ENCODE data around the gene SH3D19. TPM values are rescaled to one million over a fixed set of nuclear protein-coding genes. Genes with fewer than 3 reads are reported as not detected.
"Not testable (repeated sequence)": the region's sequence is repeated elsewhere in the genome, so short reads cannot be mapped to it uniquely, and the experiment has no call there.

SH3D19 gene
- total RNA-seq, 1 donor, result not detected

GRCh38 chr4:151322161-151322560 lies 3.2 kb downstream of the SH3D19 start:
- DNase-seq (ENCODE audit: low read depth in 2 of 3, low spot score in 2 of 3), result not testable (repeated sequence)

- DNase-seq (ENCODE audit: low read depth in 2 of 3, low spot score in 2 of 3), result no peak
These were observed 3.8 kb downstream of the SH3D19 start for GRCh38 chr4:151321586-151321985.

DNA sequence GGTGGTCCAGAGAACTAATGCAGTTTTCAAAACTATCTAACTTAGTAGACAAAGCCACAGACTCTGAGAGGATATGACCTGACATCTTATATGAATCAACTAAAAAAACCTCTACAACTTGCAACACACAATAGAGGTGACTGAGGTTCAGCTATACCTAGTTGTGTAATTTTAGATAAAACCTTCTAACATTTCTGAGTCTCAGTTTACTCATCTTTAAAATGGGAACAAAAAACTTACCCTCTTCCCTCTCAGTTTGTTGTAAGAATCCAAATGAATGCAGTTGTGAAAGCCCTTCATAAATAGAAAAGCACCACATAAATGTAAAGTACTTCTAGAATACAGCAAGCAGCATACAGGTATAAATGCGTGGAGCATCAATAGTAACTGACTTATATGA lies 5.9 kb downstream of the SH3D19 start:
- no peak for DNase-seq (ENCODE audit: low read depth in 2 of 3, low spot score in 2 of 3)

DNA sequence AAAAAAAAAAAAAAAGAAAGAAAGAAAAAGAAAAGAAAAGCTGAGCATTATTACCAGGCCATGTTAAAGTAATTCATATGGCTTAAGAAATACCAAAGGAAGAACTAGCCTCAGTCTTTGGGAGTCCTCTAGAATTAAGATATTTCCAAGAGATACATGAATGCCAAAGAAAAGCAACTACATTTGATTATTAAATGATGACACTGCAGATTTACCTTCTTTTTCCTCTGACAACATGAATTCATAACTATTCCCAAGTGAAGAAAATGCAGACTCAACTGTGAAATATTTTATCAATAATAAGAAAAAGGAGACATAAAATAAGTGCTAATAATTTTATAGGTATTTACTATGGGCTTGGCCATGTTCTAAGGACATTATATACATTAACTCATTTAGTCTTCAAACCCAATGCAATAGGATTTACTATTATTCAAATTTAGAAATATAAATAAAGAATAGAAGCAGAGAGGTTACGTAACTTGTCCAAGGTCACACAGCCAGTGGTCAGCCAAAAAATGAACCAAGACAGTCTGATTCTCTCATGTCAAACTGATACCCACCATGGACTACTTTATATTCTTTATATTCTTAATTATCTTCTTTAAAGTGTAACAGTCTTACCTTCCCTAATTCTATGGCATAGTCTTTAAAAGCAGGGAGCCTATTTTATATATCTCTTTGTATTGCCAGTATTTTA lies 6.9 kb downstream of the SH3D19 start:
- DNase-seq (ENCODE audit: low read depth in 2 of 3, low spot score in 2 of 3), result no peak

DNA sequence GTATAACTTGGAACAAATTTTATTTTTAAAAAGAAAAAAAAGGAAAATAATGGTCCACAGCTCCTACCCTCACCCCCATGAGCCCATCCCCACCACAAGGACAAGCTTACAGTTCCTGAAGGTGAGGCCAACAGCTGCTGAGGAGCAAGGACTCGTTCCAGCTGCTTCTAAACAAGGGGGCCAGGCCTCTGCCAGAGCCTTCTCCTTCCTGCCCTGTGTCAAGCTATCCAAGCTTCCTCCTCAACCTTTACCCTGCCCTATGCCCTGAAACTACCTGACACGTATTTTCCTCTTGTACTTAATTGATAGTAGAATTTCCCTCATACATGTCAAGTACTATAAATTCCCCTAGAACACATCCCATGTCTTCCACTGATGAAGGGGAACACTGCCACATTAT lies 8.8 kb downstream of the SH3D19 start:
- no peak for DNase-seq (ENCODE audit: low read depth in 2 of 3, low spot score in 2 of 3)

- DNase-seq (ENCODE audit: low read depth in 2 of 3, low spot score in 2 of 3), result no peak
These were observed 10.1 kb downstream of the SH3D19 start for GRCh38 chr4:151315212-151315886.

DNA sequence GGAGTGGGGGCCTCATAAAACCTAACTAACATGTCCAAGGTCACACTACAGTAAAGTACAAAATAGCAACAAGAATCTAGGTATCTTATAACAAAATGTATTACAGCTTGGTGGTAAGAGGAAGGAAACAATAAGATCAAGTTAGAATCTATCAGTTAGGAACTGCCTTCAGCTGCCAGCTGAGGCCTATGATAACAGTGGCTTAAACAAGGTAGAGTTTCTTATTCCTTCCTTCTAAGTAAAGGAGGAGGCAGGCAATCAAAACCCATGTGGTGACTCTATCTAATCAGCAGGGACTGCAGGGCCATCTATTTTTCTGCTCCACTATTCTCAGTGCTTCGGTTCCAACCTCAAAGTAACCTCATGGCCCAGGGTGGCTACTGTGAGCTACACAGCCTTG lies 10.9 kb downstream of the SH3D19 start:
- peak in 1 of 3 donors; percentile 6 for DNase-seq (ENCODE audit: low read depth in 2 of 3, low spot score in 2 of 3)

- no peak for DNase-seq (ENCODE audit: low read depth in 2 of 3, low spot score in 2 of 3)
These were observed 11.4 kb downstream of the SH3D19 start for GRCh38 chr4:151314010-151314355.

DNA sequence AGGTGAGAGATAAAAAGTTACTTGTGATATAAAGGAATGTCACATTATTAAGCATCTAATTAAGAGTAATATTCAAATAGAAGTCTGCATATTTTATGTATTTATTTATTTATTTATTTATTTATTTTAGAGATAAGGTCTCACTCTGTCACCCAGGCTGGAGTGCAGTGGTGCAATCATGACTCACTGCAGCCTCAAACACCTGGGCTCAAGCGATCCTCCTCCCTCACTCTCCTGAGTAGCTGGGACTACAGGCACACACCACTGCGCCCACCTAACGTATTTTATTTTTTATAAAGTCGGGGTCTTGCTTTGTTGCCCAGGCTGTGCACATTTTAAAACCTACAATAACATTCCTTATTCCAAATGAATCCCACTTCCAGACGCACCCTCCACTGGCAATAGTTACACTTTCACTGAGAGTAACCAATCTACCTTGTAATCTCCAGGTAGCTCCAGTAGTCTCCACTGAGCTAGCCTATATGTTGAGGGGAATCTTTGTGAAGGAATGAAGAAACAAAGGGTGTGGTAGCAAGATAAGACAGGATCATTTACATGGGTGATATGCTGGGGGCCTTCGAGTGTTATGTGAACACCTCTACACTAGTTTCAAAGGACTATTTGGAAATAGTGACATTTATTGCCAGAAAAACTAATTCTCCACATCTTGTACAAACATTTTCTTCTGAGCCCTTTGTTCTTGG lies 11.9 kb downstream of the SH3D19 start:
- DNase-seq (ENCODE audit: low read depth in 2 of 3, low spot score in 2 of 3), result no peak

DNA sequence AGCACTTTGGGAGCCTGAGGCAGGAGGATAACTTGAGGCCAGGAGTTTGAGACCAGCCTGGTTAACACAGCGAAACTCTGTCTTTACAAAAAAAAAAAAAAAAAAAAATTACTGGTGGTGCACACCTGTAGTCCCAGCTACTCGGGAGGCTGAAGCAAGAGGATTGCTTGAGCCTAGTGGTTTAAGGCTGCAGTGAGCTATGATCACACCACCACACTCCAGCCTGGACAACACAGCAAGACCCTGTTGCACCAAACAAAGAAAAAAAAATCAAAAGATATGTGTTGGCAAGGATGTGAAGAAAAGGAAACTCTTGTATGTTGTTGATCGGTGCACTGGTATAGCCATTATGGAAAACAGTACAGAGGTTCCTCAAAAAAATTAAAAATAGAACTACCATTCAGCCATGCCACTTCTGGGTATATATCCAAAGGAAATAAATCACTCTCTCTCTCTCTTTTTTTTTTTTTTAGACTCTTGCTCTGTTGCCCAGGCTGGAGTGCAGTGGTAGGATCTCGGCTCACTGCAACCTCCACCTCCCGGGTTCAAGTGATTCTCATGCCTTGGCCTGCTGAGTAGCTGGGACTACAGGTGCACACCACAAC lies 15.2 kb downstream of the SH3D19 start:
- no peak for DNase-seq (ENCODE audit: low read depth in 2 of 3, low spot score in 2 of 3)

DNA sequence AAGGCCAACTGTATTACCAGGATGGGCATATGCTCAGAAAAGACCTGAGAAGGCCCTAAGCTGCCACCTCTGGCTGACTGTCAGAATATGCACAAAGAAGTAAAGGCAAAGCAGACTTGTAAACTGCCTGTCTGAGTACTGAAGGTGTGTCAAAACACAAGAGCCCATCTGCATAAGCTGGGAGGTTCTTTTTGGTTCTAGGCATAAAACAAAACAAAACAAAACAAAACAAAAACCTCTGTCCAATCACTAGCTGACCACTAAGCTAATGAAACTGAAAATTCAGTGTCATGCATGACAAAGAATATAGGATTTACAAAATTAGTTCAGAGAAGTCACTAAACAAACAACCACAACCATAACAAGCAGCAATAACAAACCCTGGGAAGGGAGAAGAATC lies 20.6 kb downstream of the SH3D19 start:
- DNase-seq (ENCODE audit: low read depth in 2 of 3, low spot score in 2 of 3), result no peak

DNA sequence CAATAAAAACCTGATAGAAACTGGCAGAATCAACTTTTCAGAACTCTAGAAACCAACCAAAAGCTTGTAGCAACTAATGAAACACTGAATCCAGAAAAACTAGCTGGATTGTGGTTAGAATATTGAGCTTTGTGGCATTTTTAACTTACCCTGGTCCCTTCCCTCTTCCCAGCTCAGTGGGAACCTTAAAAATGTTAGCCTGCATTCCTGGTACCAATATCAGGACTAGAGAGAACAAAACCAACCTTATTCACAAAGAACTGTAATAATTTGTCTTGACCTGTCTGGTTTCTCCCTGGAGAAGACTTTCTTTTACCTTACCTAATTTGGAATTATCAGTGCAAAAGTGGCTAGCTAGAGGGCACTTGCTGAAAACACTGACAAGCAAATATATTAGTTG lies 21.2 kb downstream of the SH3D19 start:
- no peak for DNase-seq (ENCODE audit: low read depth in 2 of 3, low spot score in 2 of 3)

DNA sequence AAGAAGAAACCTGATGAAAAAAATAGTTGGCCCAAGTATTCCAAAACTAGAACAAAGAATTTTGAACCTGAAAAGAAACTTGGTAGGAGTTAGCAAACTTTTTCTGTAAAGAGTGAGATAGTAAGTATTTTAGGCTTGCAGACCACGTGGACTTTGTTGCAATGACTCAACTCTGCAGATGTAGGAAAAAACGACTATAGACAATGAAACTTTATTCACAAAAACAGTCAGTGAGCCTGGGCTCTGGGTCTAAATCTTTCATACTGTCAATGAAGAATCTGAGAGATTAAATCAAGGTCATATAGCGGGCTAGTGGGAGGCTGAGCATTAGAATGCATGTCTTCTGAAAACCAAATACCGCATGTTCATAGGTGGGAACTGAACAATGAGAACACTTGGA lies 23.0 kb downstream of the SH3D19 start:
- no peak for DNase-seq (ENCODE audit: low read depth in 2 of 3, low spot score in 2 of 3)

GRCh38 chr4:151297170-151297569 lies 28.2 kb downstream of the SH3D19 start:
- no peak for DNase-seq (ENCODE audit: low read depth in 2 of 3, low spot score in 2 of 3)

DNA sequence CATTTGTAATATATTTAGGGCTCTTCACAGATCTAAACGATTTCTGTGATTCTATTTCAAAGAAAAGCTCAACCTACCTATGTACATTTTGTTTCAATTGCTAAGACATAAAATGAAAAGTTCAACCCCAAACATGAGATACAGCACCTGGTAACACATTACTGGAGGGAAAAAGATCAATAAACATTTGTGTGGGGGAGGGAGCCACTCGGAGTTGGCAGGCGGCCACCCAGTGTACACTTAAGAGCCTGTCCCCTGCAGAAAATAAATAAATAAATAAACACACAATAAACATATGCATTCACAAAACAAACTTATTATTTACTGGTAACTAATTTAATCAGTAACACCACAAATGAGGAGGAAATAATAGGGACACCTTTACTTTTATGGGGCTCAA lies 29.2 kb downstream of the SH3D19 start:
- DNase-seq (ENCODE audit: low read depth in 2 of 3, low spot score in 2 of 3), result no peak

DNA sequence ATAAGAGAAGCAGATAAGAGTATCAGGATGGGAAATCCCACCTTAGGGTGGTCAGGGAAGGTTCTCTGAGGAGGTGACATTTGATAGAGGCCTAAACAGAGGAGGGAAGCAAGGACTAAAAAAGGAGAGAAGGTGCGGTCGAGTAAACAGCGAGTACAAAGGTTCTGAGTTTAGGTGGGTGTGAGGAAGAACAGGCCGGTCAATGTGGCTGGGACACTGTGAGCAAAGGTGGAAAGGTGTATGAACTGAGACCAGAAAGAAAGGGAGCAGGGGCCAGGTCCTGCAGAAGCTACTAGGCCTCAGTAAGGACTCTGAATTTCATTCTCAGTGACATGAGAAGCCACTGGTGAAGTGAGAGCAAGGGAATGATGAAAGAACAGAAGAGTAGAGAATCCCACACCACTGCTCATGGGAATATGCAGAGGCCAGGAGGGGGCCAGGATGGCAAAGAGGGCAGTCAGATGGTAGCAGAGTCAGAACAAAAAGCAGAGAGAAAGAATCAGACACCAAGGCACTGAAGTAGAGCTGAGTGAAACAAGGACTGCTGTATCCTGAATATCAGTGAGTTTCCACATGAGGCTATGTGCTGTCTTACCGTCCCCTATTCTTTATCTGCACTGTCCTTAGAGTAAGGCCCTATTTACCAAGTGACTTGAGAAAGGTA lies 30.4 kb downstream of the SH3D19 start:
- no peak for DNase-seq (ENCODE audit: low read depth in 2 of 3, low spot score in 2 of 3)

DNA sequence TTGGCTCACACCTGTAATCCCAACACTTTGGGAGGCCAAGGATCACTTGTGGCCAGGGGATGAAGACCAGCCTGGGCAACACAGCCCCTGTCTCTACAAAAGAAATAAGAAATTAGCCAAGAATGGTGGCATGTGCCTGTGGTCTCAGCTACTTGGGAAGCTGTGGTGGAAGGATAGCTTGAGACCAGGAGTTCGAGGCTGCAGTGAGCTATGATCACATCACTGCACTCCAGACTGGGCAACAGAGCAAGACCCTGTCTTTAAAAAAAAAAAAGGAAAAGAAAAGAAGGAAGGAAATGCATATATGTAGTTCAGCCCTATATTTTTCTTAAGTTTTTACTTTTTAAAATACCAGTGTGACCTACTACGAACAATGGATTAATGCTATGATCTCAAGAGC lies 33.4 kb downstream of the SH3D19 start:
- no peak for DNase-seq (ENCODE audit: low read depth in 2 of 3, low spot score in 2 of 3)

DNA sequence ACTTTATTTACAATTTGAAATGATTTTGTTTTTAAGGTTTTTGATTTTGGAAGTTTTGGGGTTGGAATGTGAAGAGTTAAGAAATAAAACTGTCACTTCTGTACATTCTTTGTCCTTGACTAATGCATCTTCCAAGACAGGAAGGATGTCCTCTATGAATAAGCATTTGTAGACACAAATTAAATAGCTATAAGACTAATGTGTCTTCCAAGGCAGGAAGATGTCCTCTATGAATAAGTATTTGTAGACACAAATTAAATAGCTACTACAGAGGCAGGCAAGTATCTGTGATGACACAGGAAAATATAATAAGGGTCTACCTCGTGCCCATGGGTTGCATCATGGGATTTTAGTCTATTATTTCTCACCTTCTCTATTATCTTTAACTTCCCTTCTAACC lies 33.9 kb downstream of the SH3D19 start:
- DNase-seq (ENCODE audit: low read depth in 2 of 3, low spot score in 2 of 3), result no peak

DNA sequence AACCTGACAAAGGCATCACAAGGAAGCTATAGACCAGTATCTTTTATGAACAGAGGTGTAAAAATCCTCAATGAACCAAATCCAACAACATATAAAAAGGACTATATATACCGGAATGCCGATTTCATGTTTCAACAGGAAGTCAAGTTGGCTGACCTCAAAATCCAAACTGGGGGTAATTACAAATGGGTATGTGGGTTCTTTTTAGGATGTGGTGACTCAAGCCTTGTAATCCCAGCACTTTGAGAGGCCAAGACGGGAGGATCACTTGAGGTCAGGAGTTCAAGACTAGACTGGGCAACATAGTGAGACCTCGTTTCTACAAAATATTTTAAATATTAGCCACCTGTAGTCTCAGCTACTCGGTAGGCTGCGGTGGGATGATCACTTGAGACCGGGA lies 38.0 kb downstream of the SH3D19 start:
- DNase-seq (ENCODE audit: low read depth in 2 of 3, low spot score in 2 of 3), result no peak

- no peak for DNase-seq (ENCODE audit: low read depth in 2 of 3, low spot score in 2 of 3)
These were observed 40.7 kb downstream of the SH3D19 start for GRCh38 chr4:151284534-151285245.
